ENCODE data around the gene MRPL54. TPM values are rescaled to one million over a fixed set of nuclear protein-coding genes. Genes with fewer than 3 reads are reported as not detected.

MRPL54 gene
- total RNA-seq, 2 experiments from 2014 or later: 47.4 to 50.9 TPM

DNA sequence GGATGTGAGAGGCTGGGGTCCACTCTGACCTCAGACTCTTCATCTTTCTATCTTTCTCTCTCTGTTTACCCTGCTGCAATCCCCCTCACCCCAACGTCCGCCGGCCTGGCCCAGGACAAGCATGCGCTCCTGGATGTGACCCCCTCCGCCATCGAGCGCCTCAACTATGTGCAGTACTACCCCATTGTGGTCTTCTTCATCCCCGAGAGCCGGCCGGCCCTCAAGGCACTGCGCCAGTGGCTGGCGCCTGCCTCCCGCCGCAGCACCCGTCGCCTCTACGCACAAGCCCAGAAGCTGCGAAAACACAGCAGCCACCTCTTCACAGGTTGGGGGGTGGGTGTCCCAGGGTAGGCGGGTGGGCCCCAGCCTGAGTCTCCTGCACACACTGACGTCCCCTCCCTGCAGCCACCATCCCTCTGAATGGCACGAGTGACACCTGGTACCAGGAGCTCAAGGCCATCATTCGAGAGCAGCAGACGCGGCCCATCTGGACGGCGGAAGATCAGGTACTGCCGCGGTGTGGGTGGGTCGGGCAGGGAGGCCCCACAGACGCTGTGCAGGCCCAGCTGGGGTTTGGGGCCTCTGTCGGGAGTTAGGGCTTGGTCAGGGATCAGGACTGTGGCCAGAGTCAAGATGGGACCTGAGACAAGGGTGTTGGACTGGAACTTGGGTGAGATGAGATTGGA is 16.0 kb upstream of the MRPL54 start:
- intact Hi-C loops (cut with micrococcal nuclease): no loop called here
- ATAC-seq (no peak), DNase-seq (no peak)
- Mint-ChIP-seq H3K9me3 (peaks cover 2% of the 10 kb centered on the region), H3K4me3 (no peak overlapping the region), H3K4me1 (ENCODE audit: low read depth) (no peaks in the 10 kb centered on the region), H3K27me3 (no peaks in the 10 kb centered on the region), H3K27ac (no peak overlapping the region), H3K36me3 (ENCODE audit: low read depth) (peaks cover 17% of the 10 kb centered on the region)
- TF ChIP-seq, protein P1, sequence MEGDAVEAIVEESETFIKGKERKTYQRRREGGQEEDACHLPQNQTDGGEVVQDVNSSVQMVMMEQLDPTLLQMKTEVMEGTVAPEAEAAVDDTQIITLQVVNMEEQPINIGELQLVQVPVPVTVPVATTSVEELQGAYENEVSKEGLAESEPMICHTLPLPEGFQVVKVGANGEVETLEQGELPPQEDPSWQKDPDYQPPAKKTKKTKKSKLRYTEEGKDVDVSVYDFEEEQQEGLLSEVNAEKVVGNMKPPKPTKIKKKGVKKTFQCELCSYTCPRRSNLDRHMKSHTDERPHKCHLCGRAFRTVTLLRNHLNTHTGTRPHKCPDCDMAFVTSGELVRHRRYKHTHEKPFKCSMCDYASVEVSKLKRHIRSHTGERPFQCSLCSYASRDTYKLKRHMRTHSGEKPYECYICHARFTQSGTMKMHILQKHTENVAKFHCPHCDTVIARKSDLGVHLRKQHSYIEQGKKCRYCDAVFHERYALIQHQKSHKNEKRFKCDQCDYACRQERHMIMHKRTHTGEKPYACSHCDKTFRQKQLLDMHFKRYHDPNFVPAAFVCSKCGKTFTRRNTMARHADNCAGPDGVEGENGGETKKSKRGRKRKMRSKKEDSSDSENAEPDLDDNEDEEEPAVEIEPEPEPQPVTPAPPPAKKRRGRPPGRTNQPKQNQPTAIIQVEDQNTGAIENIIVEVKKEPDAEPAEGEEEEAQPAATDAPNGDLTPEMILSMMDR (IDR thresholded peaks at IDR 0.05): no peak
- ChIA-PET CTCF (no interaction called here), POLR2A (interaction anchor here (0.6 kb wide), 1 partner anchor 1873 kb away, joined by 3 read pairs; no protein-coding TSS in a partner anchor)

DNA sequence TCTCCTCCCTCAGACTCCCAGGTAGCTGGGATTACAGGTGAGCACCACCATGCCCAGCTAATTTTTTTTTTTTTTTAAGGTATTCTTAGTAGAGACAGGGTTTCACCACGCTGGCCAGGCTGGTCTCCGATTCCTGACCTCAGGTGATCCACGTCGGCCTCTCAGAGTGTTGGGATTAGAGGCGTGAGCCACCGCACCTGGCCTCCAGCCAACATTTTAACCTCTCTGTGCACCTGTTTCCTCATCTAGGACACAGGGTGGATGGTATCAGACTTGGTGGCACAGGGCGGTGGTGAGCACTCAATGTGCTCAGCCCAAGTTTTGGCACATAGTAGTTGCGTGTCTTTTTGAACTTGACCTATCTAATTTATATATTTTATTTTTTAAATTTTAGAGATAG is 13.5 kb upstream of the MRPL54 start:
- ChIA-PET POLR2A (interaction anchor here (1.9 kb wide), 1 partner anchor 27 kb away, joined by 4 read pairs; no protein-coding TSS in a partner anchor), CTCF (no interaction called here)
- TF ChIP-seq, protein P1 (IDR thresholded peaks at IDR 0.05): no peak
- Mint-ChIP-seq H3K27ac (no peak overlapping the region), H3K4me3 (no peak overlapping the region), H3K27me3 (no peaks in the 10 kb centered on the region), H3K36me3 (ENCODE audit: low read depth) (peaks cover 21% of the 10 kb centered on the region), H3K9me3 (peaks cover 2% of the 10 kb centered on the region), H3K4me1 (ENCODE audit: low read depth) (no peaks in the 10 kb centered on the region)
- intact Hi-C loops (cut with micrococcal nuclease): no loop called here
- ATAC-seq (no peak), DNase-seq (no peak)

GRCh38 chr19:3750211-3750610 is 12.3 kb upstream of the MRPL54 start:
- Mint-ChIP-seq H3K4me1 (ENCODE audit: low read depth) (peaks cover 4% of the 10 kb centered on the region), H3K9me3 (peaks cover 2% of the 10 kb centered on the region), H3K4me3 (no peak overlapping the region), H3K27ac (no peak overlapping the region), H3K27me3 (no peaks in the 10 kb centered on the region), H3K36me3 (ENCODE audit: low read depth) (peaks cover 24% of the 10 kb centered on the region)
- ChIA-PET POLR2A (interaction anchor here (1.9 kb wide), 1 partner anchor 28 kb away, joined by 4 read pairs; no protein-coding TSS in a partner anchor), CTCF (no interaction called here)
- ATAC-seq (no peak), DNase-seq (no peak)
- intact Hi-C loops (cut with micrococcal nuclease): no loop called here
- TF ChIP-seq, protein P1 (IDR thresholded peaks at IDR 0.05): no peak

GRCh38 chr19:3751236-3751635 is 11.2 kb upstream of the MRPL54 start:
- DNase-seq (no peak), ATAC-seq (no peak)
- no peaks in the 10 kb centered on the region for H3K27me3 Mint-ChIP-seq
- peaks cover 2% of the 10 kb centered on the region for H3K9me3 Mint-ChIP-seq
- intact Hi-C loops (cut with micrococcal nuclease): no loop called here
- no peak overlapping the region for H3K27ac Mint-ChIP-seq
- TF ChIP-seq, protein P1 (IDR thresholded peaks at IDR 0.05): no peak
- peaks cover 8% of the 10 kb centered on the region for H3K4me1 Mint-ChIP-seq (ENCODE audit: low read depth)
- peaks cover 25% of the 10 kb centered on the region for H3K36me3 Mint-ChIP-seq (ENCODE audit: low read depth)
- ChIA-PET POLR2A (interaction anchor here (0.5 kb wide), 1 partner anchor 1155 kb away, joined by 3 read pairs; no protein-coding TSS in a partner anchor), CTCF (no interaction called here)
- no peak overlapping the region for H3K4me3 Mint-ChIP-seq

DNA sequence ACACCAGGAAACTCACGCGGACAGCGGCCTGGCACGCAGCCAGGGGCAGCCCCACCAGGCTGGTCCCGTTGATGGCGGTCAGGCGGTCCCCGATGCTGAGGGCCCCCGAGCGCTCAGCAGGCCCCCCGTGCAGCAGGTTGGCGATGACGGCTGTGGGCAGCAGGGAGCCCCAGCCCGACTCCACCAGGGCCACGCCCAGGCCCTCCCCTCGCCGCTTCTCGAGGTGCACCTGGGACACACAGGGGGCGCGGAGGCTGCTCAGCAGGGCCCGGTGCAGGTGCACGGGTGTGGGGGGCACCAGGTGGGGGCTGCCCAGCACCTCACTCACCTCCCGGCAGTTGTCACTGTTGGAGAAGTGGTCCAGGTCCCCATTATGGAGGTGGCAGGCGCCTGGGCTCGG is 10.0 kb upstream of the MRPL54 start:
- Mint-ChIP-seq H3K27me3 (no peaks in the 10 kb centered on the region), H3K27ac (no peak overlapping the region), H3K4me1 (ENCODE audit: low read depth) (peaks cover 12% of the 10 kb centered on the region), H3K36me3 (ENCODE audit: low read depth) (peaks cover 27% of the 10 kb centered on the region), H3K9me3 (peaks cover 2% of the 10 kb centered on the region), H3K4me3 (no peak overlapping the region)
- POLR2A ChIA-PET: interaction anchor here (1.1 kb wide), 1 partner anchor 10 kb away, joined by 4 read pairs; the partner anchor contains the start of gene MRPL54
- DNase-seq (no peak), ATAC-seq (no peak)
- intact Hi-C loops (cut with micrococcal nuclease): no loop called here
- TF ChIP-seq, protein P1 (IDR thresholded peaks at IDR 0.05): no peak
- CTCF ChIA-PET: no interaction called here

All from activated CD8-positive, alpha-beta T cell treated with anti-CD3 and anti-CD28 coated beads for 36 hours (primary cell).